MCF 10A (cell line): ENCODE measurements around the gene HOXA6. TPM values are rescaled to one million over a fixed set of nuclear protein-coding genes. Genes with fewer than 3 reads are reported as not detected.

Experiments
- BruUV-seq: library from RNA; stranded (reverse); fragments of 400-500 nt; replicated peaks from 2 replicates; lab custom pipeline; 2021; lab: Mats Ljungman, UMichigan
- CTCF ChIA-PET: fragments of 300-600 bp; sonication (Branson Sonifier 250); formaldehyde crosslinking; extraction: SDS; loops from one replicate; lab custom pipeline; 2021; ENCODE audit warnings: antibody characterized with exemption, inconsistent platforms; lab: Yijun Ruan, JAX
- POLR2A ChIA-PET: fragments of 300-600, 350-650 bp; sonication (Branson Sonifier 250); formaldehyde crosslinking; extraction: SDS; loops from one replicate; lab custom pipeline; 2020; ENCODE audit warnings: antibody characterized with exemption, inconsistent platforms; lab: Yijun Ruan, JAX
- DNase-seq: peaks from one replicate; pipeline ENCODE4 v3.0.0-alpha.2; 2018; ENCODE audit not compliant: unreplicated experiment
- H3K27ac Mint-ChIP-seq: one replicate; pipeline ENCODE4 v1.8.0; 2022; ENCODE audit warnings: mild to moderate bottlenecking, low read depth, mixed read lengths; ENCODE audit not compliant: unreplicated experiment
- H3K27me3 Mint-ChIP-seq: one replicate; pipeline ENCODE4 v1.8.0; 2022; ENCODE audit warnings: mixed read lengths; ENCODE audit not compliant: insufficient read depth, unreplicated experiment
- H3K36me3 Mint-ChIP-seq: one replicate; pipeline ENCODE4 v1.8.0; 2022; ENCODE audit warnings: mild to moderate bottlenecking, moderate library complexity, mixed read lengths; ENCODE audit not compliant: insufficient read depth, unreplicated experiment
- H3K4me1 Mint-ChIP-seq: one replicate; pipeline ENCODE4 v1.8.0; 2022; ENCODE audit warnings: mixed read lengths; ENCODE audit not compliant: insufficient read depth, unreplicated experiment
- H3K4me3 Mint-ChIP-seq: one replicate; pipeline ENCODE4 v1.8.0; 2022; ENCODE audit warnings: mild to moderate bottlenecking, moderate library complexity, mixed read lengths; ENCODE audit not compliant: unreplicated experiment
- H3K9me3 Mint-ChIP-seq: one replicate; pipeline ENCODE4 v1.8.0; 2022; ENCODE audit warnings: mixed read lengths; ENCODE audit not compliant: unreplicated experiment
- intact Hi-C: fragments of 100-400 bp; cut with micrococcal nuclease; formaldehyde crosslinking; loops from 2 replicates; pipeline ENCODE4 v1.14.1; 2022
- total RNA-seq: library from RNA; stranded (reverse); gene quantifications from 2 replicates; pipeline ENCODE4 v1.2.3, GENCODE V29; 2022
- TF ChIP-seq, protein P1 (sequence below): fragments of 200-600 bp; IDR thresholded peaks from one replicate; pipeline ENCODE4 v1.8.0; 2022; ENCODE audit warnings: antibody characterized with exemption, mild to moderate bottlenecking; ENCODE audit not compliant: unreplicated experiment

Gene HOXA6
- total RNA-seq, 1 experiment from 2014 or later, result 0.96 TPM

DNA sequence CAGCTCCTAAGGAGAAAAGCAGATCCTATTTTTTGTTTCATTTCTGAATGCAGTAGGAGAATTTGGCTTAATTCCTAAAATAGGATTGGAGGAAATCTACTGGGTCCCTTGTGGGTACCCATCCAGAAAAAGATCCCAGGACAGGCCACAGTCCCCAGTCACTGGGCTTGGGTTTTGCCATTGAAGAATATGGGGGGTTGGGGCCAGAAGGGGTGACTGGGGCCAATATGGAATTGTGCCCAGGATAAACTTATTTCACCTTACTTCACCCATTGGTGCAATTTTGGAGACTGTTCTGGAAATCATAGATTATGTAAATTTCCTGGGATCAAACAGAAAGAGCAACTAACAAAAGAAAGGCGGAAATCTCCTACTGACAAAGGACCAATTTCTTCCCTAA, 9.1 kb downstream of the HOXA6 start:
- POLR2A ChIA-PET, result interaction anchor here (0.7 to 1.3 kb wide), 3 partner anchors 10 to 478 kb away, joined by 3 read pairs; no protein-coding TSS in a partner anchor
- no TSS peak for BruUV-seq
- H3K4me1 Mint-ChIP-seq, result peaks cover 63% of the 10 kb centered on the region
- H3K27ac Mint-ChIP-seq, result peak overlapping the region; percentile 99
- CTCF ChIA-PET, result no interaction called here
- peak overlapping the region; percentile 100 for H3K4me3 Mint-ChIP-seq
- intact Hi-C loops, result no loop called here
- H3K27me3 Mint-ChIP-seq, result no peaks in the 10 kb centered on the region
- H3K36me3 Mint-ChIP-seq, result peaks cover 24% of the 10 kb centered on the region
- DNase-seq, result no peak
- no peaks in the 10 kb centered on the region for H3K9me3 Mint-ChIP-seq
- TF ChIP-seq, protein P1, sequence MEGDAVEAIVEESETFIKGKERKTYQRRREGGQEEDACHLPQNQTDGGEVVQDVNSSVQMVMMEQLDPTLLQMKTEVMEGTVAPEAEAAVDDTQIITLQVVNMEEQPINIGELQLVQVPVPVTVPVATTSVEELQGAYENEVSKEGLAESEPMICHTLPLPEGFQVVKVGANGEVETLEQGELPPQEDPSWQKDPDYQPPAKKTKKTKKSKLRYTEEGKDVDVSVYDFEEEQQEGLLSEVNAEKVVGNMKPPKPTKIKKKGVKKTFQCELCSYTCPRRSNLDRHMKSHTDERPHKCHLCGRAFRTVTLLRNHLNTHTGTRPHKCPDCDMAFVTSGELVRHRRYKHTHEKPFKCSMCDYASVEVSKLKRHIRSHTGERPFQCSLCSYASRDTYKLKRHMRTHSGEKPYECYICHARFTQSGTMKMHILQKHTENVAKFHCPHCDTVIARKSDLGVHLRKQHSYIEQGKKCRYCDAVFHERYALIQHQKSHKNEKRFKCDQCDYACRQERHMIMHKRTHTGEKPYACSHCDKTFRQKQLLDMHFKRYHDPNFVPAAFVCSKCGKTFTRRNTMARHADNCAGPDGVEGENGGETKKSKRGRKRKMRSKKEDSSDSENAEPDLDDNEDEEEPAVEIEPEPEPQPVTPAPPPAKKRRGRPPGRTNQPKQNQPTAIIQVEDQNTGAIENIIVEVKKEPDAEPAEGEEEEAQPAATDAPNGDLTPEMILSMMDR, result no peak

DNA sequence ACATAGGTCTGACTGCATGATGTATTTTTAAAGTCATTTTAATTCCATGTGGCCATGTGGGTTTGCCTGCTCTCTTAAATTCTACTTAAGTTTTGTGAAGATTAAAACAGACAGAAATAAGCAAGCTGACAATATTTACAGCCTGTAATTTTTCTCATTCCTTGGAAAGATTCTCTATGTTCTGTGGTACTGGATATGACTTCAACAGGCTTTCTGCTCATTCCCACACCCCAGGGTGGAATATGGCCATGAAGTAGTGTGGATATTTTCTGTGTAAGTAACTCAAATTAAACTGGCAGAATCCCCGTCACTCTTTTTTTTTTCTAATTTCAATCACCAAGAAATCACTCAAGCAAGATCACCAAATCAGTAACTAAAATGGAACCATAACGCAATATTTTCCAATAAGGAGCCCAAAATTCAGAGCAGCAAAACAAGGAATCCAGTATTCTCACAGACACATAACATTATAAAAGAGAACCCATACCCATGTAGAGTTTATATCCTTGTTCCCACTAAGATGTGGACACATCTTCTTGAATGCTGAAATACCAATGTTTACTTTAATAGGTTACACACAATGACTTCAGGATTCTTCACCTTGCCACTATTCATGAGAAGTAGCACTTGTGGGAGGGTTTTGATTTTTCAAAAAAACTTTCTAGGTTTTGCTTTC, 9.8 kb downstream of the HOXA6 start:
- H3K27ac Mint-ChIP-seq, result peak overlapping the region; percentile 99

DNA sequence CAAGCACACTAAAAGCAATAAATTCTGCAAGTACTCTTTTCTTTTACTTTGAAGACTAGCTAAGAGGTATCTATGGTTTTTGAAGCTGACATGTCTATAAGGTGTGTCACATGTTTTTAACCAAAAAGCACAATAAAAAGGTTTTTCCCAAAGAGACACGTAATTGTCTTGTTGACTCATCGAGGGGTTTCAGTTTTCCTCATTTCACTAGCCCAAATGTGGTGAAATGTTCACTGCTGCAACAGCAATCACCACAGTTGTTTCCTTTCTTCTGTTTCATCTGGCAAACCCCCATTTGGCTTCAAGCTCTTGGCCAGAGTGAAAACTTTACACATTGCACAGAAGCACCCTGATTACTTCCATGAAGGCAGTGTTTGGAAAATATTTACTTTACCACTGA, 13.2 kb downstream of the HOXA6 start:
- H3K27me3 Mint-ChIP-seq, result no peaks in the 10 kb centered on the region
- no peaks in the 10 kb centered on the region for H3K9me3 Mint-ChIP-seq
- H3K36me3 Mint-ChIP-seq, result peaks cover 7% of the 10 kb centered on the region
- H3K27ac Mint-ChIP-seq, result peak overlapping the region; percentile 95
- TF ChIP-seq, protein P1, result no peak
- H3K4me1 Mint-ChIP-seq, result peaks cover 48% of the 10 kb centered on the region
- CTCF ChIA-PET, result interaction anchor here (0.6 to 4.5 kb wide), 6 partner anchors 9 to 1242 kb away, joined by 3 to 19 read pairs (median 3); partner anchors contain the start of gene HOXA5
- BruUV-seq, result no TSS peak
- intact Hi-C loops, result no loop called here
- POLR2A ChIA-PET, result interaction anchor here (0.7 to 2.9 kb wide), 9 partner anchors 9 to 934 kb away, joined by 3 to 13 read pairs (median 5); partner anchors contain the start of gene HOXA5
- peak overlapping the region; percentile 42 for H3K4me3 Mint-ChIP-seq
- DNase-seq, result peak; percentile 98

More for the DNA sequence above, 9.8 kb downstream of the HOXA6 start:
- Mint-ChIP-seq H3K36me3 (peaks cover 23% of the 10 kb centered on the region), H3K27me3 (no peaks in the 10 kb centered on the region), H3K4me3 (peak overlapping the region; percentile 100), H3K4me1 (peaks cover 63% of the 10 kb centered on the region), H3K9me3 (no peaks in the 10 kb centered on the region)
- no TSS peak for BruUV-seq
- DNase-seq, result peak; percentile 56
- TF ChIP-seq, protein P1, result no peak
- ChIA-PET CTCF (no interaction called here), POLR2A (interaction anchor here (0.7 to 1.3 kb wide), 5 partner anchors 10 to 938 kb away, joined by 3 read pairs; no protein-coding TSS in a partner anchor)
- intact Hi-C loops, result no loop called here

DNA sequence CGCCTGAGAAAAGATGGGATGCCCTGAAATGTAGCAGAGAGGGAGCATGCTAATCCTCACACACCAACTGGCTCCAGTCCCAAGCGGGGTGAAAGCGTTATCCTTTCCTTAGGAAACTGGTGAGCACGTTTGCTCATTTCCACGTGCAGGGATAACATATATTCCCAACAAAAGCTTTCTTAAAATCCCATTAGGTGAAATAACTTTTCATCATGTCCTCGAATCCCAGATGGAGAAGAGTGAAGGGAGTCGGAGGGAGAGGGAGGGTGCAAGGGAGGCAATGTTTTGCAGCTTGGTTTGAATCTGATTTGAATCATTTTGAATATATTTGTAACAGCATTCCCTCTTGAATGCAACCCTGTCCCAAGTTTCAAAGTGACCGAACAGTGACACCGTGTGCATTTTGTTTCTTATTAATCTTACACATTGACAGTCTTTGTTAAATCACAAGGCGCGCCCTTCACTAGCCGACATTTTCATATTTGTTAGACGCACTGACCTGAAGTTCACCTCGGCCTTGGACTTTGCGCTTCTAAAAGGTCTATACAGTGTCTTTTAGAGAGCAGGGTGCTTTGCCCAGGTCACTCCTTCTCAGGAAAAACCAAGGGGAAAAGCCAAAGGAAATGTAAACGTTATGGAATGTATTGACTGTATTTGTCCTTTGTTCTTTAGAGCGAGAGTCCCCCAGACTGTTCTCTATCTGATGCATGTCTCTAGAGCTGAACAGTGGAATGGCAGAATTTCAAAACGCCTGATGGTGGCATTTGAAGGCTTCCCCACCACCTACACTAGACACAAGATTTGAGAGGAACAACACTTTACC, 14.0 kb downstream of the HOXA6 start:
- no peaks in the 10 kb centered on the region for H3K9me3 Mint-ChIP-seq
- H3K36me3 Mint-ChIP-seq, result peaks cover 7% of the 10 kb centered on the region
- peak overlapping the region; percentile 95 for H3K27ac Mint-ChIP-seq
- ChIA-PET POLR2A (interaction anchor here (1.0 to 2.9 kb wide), 6 partner anchors 10 to 294 kb away, joined by 3 to 13 read pairs (median 4); partner anchors contain the start of genes HOXA5 and HOXA9), CTCF (interaction anchor here (0.6 to 4.5 kb wide), 7 partner anchors 10 to 341 kb away, joined by 3 to 19 read pairs (median 3); partner anchors contain the start of gene HOXA5)
- peaks cover 50% of the 10 kb centered on the region for H3K4me1 Mint-ChIP-seq
- no TSS peak for BruUV-seq
- intact Hi-C loops, result no loop called here
- peak overlapping the region; percentile 42 for H3K4me3 Mint-ChIP-seq
- DNase-seq, result no peak
- no peaks in the 10 kb centered on the region for H3K27me3 Mint-ChIP-seq
- TF ChIP-seq, protein P1, result no peak
